HepG2 (cell line): ENCODE data around the gene FETUB. TPM values are rescaled to one million over a fixed set of nuclear protein-coding genes. Genes with fewer than 3 reads are reported as not detected.

Experiments
- BCLAF1 ChIP-seq: fragments of 450-650 bp; IDR thresholded peaks from 2 replicates; pipeline ENCODE4 v1.6.1; 2017; ENCODE audit warnings: mild to moderate bottlenecking
- HOXA3 ChIP-seq: sonication (generic); formaldehyde crosslinking; IDR thresholded peaks from 2 replicates; pipeline ENCODE4 v1.5.0; 2020; ENCODE audit warnings: missing genetic modification reagents
- MBNL3 ChIP-seq: fragments of 250-450 bp; sonication (Bioruptor Pico); conservative IDR thresholded peaks from 2 replicates; pipeline ENCODE4 v1.8.0; 2022; ENCODE audit warnings: mild to moderate bottlenecking, inconsistent platforms
- MNT ChIP-seq: fragments of 450-650 bp; IDR thresholded peaks from 2 replicates; pipeline ENCODE4 v1.6.1; 2016
- MYC ChIP-seq: sonication (generic); formaldehyde crosslinking; IDR thresholded peaks from 2 replicates; pipeline ENCODE4 v1.9.0; 2021; ENCODE audit warnings: missing genetic modification reagents, borderline replicate concordance
- NBN ChIP-seq: fragments of 450-650 bp; conservative IDR thresholded peaks from 2 replicates; pipeline ENCODE4 v1.6.1; 2017
- PCBP2 ChIP-seq: fragments of 200-400 bp; formaldehyde crosslinking; optimal IDR thresholded peaks from 2 replicates; pipeline ENCODE3; 2018; ENCODE audit warnings: low read length, low read depth; ENCODE audit not compliant: poor library complexity, severe bottlenecking
- RNF219 ChIP-seq: sonication (generic); formaldehyde crosslinking; IDR thresholded peaks from 2 replicates; pipeline ENCODE4 v1.5.0; 2020; ENCODE audit warnings: mild to moderate bottlenecking, missing genetic modification reagents
- SP5 ChIP-seq: IDR thresholded peaks from 2 replicates; pipeline ENCODE4 v1.6.1; 2016; ENCODE audit warnings: low read depth, borderline replicate concordance
- ZBTB21 ChIP-seq: sonication (generic); formaldehyde crosslinking; IDR thresholded peaks from 2 replicates; pipeline ENCODE4 v1.4.0; 2020; ENCODE audit warnings: missing genetic modification reagents
- ZNF318 ChIP-seq: sonication (generic); formaldehyde crosslinking; IDR thresholded peaks from 2 replicates; pipeline ENCODE4 v1.4.0; 2020; ENCODE audit warnings: mild to moderate bottlenecking, missing genetic modification reagents
- ZNF788 ChIP-seq: sonication (generic); formaldehyde crosslinking; IDR thresholded peaks from 2 replicates; pipeline ENCODE4 v1.5.0; 2020; ENCODE audit warnings: mild to moderate bottlenecking, missing genetic modification reagents, borderline replicate concordance
- ZSCAN21 ChIP-seq: sonication (generic); formaldehyde crosslinking; IDR thresholded peaks from 2 replicates; pipeline ENCODE4 v1.8.0; 2022; ENCODE audit warnings: mild to moderate bottlenecking, missing genetic modification reagents, moderate library complexity, borderline replicate concordance
- polyA plus RNA-seq, 8 experiments: library from polyadenylated mRNA; depleted of rRNA in 3 of 8; stranded (reverse) in 7 of 8; unstranded in 1 of 8; fragments of >200 nt; fragmentation: Illumina TruSeq in 4 of 8; extraction: Trizol in 4 of 8; gene quantifications; 2 replicates each; pipeline versions ENCODE4 v1.2.1 to v1.2.3, GENCODE V29; 2011 to 2016; ENCODE audit warnings: low read depth in 4 of 8, missing spikeins in 1 of 8, mixed read lengths in 1 of 8; ENCODE audit not compliant: insufficient read depth in 1 of 8
- total RNA-seq, 5 experiments: library from RNA; depleted of rRNA; stranded (reverse); fragments of >200 nt; fragmentation: Illumina TruSeq; extraction: Trizol; gene quantifications; 2 replicates each; pipeline ENCODE4 v1.2.3, GENCODE V29; 2016; ENCODE audit warnings: low read depth in 1 of 5

Gene FETUB
- total and polyA plus RNA-seq, 2 of the 13 experiments (the other 11 are each of a cell fraction or from before 2014, with no cell fraction given) = 2.1 to 4.4 TPM

GRCh38 chr3:186612721-186613636 is 27.2 kb upstream of the FETUB start, which contains the start of gene AHSG (continued):
- TF ChIP-seq MNT = peak; percentile 4; the same call in 1 of the 2 replicates
- TF ChIP-seq ZNF318 = peak; percentile 80
- TF ChIP-seq ZBTB21 (CRISPR knock-in tag) = no peak
- peak; percentile 77 for TF ChIP-seq ZSCAN21
- peak; percentile 74 for TF ChIP-seq MYC (CRISPR knock-in tag)
- TF ChIP-seq PCBP2 = no peak
- TF ChIP-seq MBNL3 (CRISPR knock-in tag) = no peak
- peak; percentile 87 for TF ChIP-seq HOXA3 (CRISPR knock-in tag)
- TF ChIP-seq BCLAF1 = no peak
- TF ChIP-seq RNF219 (CRISPR knock-in tag) = peak; percentile 73; the same call in 1 of the 2 replicates
- TF ChIP-seq SP5 (CRISPR knock-in tag) = no peak
- TF ChIP-seq ZNF788 (CRISPR knock-in tag) = peak; percentile 76; the same call in 1 of the 2 replicates
- no peak for TF ChIP-seq NBN
